HG03045 (cell line): ENCODE results near the gene FSTL4.
"Not testable (repeated sequence)": the region's sequence is repeated elsewhere in the genome, so short reads cannot be mapped to it uniquely, and the experiment has no call there.

Source experiments
- ATAC-seq: cut with Tn5 transposase; IDR thresholded peaks from one replicate; pipeline ENCODE4 v1.9.1; 2021; ENCODE audit warnings: mild to moderate bottlenecking, moderate library complexity; ENCODE audit not compliant: unreplicated experiment

The FSTL4 gene

DNA sequence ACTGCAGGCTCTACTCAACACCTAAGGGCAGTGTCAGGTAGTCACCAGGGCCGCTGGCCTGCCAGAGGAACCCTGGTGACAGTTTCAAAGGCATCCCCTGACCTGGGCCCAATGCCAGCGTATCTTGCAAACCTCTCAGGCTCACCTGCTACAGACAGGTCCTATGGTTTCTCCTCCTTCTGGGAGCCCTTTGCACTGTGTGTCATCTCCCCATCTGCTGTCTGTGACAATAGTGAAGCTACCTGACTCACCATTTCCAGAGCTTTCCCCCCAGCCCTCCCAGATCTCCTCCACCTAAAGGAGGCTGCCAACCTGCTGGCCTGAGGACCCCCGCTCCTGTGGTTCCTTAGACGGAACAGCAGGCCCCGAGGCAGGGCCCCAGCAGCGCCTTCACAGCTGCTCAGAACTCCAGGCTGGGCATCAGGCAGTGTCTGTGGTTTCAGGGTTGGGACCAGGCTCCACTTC lies 203.1 kb downstream of the FSTL4 start:
- ATAC-seq = no peak

DNA sequence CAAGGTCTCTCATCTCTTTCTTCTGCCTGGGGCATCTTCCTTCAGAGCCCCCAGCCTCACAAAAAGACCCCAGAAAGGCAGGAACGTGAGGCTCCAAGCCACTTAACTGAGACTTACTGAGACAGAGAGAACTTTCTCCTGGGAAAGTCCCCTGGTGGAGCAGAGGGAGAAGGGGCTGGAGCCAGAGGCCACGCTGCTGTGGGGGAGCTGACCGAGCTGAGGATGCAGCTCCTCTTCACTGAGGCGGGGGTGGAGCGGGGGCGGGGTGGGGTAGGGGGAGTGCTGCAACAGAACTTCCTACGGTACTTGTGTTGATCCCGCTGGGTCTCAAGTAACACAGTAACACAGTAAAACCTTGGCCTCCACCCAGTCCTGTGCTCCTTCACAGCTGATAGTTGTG lies 204.0 kb downstream of the FSTL4 start:
- ATAC-seq = no peak

DNA sequence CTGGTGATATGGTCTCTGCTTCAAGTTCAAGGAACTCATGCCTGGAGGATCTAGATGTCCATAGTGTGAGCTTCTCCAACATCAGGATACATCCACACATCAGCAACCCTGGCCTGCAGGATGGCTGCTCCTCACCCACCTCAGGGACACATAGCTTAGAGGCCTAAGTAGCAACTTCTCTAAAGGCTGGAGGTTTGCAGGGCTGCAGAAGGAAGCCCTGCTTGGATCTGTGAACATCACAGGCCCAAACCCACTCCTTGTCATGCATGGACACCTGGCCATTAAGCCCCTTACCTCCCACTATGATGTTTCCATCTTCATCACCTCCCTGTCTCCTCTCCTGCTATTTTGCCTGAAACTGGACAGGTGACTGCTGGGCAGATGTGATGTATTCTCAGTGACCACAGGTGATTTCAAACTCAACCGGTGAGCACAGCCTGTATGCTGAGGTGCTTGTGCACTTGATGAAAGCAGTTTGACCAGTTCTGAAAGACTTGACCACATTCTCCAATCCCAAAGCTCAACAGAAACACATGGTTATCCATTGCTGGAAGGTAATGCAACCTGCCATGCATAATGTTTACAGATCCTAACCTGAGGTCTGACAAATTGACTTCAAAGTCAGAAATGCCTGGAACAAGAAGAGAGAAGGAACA lies 205.2 kb downstream of the FSTL4 start:
- no peak for ATAC-seq

DNA sequence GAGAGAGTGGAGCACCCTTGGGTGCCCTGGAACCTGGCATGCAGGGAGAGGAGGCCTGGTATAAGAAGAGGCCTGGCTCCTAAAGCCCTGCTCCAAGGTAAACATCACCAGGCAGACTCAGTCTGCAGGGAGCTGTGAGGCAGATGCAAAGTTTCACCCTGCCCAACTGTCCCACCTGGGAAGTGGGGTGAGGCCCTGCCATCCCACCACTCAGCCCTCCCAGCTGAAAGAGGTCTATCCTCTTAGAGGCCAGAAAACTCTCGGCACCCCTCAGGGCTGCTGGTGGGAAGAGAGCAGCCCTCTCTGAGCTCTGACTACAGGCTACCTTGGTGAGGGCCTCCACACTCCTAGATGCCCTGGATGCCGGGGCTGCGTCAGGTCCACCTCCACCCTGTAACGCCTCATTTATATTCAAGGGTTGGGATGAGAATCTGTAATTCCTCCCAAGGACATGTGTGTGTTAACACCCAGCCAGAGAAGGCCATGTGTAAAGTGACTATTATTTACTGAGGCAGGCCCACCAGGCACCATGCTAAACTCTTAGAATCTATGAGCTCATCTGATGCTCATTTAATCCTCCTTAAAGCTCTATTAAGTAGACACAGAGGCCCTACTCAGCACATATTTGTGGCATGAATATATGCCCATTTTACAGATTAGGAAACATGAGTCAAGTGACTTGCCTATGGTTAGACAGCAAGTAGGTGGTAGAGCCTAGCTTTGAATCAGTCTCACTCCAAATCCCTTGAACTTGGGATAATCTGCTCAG lies 205.9 kb downstream of the FSTL4 start:
- ATAC-seq = no peak

DNA sequence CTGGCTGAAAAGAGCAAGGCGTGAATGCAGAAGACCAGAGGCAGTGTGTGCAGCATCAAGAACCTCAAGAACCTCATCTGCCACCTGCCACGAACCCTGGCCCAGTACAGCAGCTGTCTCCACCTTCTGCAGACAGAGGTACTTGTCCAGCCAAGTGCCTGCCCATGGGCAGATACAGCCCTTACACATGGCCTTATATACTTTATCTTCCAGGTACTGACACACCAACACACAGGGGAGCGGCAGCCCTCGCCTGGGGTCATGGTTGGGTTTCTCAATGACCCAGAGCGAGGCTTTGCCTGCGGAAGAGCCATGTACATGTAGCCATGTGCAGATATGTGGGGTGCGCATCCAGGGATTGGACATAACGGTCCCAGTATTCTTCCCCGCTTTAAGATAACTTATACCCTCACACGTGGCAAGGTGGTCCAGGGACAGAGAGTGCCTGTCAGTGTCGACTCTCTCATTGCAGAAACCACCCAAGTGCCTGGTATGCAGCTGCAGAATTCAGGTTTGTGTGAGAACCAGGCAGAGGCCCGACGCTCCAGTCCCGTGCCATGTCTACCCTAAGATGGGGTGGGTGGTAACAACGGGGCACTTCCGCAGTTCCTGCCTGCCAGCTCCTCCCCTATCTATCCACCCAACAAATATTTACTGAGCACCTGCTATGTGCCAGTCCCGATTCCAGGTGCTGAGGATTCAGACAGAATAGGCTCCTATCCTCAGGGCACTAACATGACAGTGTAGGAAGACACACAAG lies 206.9 kb downstream of the FSTL4 start:
- ATAC-seq = no peak

DNA sequence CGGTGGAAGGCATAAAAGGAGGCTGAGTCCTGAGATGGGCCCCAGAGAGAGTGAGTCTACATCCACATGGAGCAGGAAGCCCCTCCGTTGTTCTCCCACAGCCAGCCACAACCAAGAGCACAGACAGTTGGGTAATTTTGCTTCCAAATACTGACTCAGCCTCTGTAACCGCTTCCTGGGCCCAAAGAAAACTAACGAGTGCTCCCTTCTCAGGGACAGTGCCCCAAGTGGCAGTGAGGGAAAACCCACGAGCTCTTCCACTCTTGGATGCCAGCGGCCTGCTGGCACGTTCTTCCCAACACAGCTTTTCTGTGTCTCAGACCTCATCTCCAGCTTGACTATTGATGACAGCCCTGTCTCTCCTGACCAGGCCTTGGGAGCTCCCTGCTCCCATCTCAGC lies 207.6 kb downstream of the FSTL4 start:
- ATAC-seq = no peak

DNA sequence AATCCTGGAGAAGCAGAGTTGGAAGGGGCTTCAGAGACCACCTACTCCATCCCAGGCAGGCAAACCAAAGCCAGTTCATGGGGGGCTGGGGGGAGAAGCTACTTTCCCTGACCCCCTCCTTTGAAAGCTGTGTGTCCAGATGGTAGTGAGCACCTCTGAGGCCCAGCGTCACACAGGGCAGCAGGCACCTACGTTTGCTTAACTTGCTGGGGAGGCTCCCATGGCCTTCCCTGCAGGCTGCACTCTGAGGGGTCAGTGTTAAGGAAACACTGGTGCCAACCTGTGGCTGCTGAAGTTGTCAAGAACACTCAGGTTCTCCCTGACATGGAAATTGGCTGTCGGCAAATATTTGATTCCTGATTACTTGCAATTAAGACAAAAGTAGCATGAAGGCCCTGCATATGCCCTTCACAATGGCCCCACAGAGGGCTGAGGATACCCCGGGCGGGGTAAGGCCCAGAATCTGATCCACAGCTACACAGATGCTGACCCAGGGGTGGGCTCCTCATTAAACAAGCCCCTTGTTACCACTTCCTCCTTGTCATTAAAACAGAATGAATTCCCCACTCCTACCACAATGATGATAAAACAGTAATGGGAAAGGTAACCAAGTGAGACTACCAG lies 208.5 kb downstream of the FSTL4 start:
- ATAC-seq = no peak

DNA sequence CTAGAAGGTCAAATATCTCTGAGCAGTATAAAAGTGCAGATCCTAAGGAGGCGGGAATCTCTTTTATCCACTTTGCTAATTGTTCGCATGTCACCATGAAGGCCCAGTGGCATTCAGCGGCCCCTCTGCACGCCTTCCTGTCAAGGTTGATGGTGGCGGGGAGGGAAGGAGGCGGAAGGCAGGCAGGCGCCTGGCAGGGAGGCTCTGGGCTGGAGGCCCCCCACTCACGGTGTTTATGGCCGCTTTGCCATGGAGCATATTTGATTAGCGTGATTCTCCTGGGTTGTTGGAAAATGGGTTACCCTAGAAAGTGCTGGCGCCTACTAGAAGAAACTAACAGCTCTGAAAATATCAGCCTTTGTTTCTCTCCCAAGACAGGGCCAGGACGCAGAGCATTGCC lies 209.6 kb downstream of the FSTL4 start:
- no peak for ATAC-seq

DNA sequence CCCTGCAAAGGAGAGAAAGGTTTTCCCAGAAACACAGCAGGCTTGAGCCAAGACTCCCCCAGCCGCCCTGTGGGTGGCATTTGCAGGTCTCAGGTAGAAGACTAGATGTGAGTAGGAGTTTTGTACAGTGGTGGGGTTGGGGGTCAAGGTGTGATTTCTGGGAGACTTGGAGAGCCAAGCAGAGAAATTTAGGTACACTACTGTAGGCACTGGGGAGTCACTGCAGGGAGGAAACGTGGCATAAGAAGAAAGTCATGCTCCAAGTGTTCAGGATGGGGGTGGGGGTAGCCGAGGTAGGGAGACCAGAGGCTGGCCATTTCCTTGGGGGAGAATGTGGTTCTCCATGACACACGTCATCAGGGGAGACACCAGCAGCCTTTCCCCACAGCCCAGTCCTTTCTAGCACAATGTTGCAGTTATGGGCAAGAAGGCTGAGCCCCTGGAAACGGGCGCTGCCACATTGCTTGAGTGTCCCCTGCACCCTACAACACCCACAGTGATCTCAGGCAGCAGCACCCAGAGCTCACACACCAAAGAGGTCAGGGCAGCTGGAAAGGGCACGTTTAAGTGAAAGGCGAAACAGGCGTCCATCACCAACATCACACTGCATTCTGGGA lies 210.5 kb downstream of the FSTL4 start:
- ATAC-seq = no peak

DNA sequence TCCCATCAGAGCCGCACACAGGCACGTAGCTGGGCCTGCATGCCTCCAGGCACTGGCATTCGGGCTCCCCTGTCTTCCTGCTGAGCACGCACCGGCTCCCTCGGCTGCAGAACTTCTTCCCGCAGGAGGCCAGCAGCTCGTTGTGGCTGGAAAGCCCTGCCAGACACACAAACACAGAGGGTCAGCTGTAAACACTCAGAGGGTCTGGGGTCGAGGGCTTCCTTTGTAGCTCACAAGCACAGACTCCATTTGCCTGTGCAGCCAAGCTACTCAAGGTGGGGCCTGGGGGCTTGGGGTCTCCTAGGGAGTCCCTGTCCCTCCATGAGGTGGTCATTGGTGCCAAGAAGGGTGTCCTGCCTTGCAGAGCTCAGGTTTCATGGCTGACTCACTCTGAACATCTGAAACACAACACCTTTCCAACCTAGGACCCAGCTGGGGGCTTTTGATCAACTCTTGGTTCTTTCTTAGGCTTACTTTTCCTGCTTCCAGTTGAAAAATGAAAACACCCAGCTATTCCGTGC lies 211.4 kb downstream of the FSTL4 start:
- no peak for ATAC-seq

DNA sequence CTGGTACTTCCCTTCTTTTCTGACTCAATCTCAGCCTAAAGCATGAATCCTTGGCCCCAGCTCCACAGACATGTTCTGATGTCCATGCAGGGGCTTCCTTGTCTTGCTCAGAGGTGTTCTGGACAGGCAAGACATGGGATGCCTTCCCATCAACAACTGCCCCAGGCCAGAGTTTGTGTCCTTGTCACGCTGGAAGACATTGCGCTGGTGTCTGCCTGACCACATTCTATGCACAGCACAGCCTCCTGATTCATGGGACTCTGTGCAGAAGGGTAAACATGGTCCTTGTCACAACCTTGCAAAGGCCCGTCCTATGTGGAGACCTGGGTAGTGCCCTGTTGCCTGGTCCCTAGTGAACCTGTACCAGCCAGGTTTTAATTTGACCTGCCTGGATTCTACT lies 212.2 kb downstream of the FSTL4 start:
- no peak for ATAC-seq

DNA sequence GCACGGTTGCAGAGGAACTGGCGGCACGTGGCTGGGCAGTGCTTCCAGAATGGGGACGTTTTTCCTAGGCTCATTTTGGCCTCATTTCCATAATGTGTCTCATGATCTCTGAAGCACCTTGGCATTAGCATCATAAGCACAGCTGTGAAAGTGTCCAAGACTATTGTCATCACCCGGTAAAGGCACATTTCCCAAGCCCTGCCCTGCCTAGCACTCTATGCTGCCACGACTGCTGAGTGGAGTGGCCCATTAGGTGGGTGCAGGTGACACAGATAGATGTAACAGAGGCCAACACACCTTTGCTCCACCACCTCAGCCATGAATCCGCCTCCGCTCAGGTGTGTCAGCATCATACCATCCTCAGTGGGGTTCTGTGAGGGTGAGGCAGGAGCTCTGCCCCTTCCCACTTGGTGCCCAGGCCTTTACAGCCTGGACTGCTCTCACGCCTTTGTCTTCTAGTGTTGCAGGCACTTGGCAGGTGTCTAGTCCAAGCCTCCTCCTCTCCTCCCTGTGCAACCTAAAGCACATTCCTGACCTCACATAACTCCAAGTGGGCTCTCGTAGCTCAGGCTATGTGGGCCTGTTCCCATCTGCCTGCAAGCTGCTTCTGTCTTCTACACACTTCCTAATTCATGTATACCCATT lies 213.0 kb downstream of the FSTL4 start:
- no peak for ATAC-seq

DNA sequence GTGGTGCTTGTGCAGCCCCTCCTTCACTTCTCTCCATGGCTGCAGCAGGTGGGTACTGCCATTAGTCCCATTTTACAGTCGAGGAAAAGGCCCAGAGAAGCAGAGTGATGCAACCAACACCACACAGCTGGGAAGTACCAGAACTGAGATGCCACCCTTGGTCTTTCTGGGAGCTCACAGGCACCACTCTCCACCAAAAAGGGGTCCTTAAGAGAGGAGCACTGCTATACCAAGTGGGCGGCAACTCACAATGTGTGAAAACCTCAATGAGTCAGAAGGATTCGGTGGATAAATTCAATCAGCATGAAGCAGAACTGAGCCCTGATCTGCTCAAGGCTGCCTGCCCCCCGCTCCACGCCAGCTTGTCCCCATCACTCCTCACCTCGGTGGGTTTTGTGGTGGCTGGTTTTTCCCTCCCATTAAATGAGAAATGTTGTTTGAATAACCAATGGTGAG lies 213.7 kb downstream of the FSTL4 start:
- no peak for ATAC-seq

DNA sequence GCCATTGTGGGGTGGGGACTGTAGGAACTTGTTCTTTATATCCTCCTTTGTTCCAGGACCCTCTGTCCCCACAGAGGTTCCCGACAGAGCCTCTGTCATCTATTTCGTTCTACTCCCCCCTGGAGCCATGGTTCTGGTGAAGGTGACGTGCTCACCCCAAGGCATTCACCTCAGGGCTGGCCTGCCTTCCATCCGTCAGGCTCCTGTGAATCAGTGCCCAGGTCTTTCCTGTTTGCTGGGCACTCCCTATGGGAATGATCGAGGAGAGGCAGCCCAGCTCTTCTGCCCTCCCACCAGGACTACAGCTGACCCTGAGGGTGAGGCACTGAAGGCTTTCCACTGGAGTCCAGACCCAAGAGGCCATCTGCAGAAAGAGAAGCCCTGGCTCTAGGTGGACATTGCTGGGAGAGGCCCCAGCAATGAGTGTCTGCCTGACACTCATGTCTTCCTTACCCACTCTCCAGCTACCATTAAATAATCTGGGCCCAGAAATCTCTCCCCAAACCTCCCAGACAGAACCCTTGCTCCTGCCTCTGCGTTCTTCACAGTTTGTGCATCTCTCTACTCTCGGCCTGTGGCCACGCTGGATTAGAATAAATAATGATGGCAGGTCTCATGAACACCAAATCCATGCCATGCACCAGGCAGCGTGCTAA lies 214.2 kb downstream of the FSTL4 start:
- no peak for ATAC-seq

DNA sequence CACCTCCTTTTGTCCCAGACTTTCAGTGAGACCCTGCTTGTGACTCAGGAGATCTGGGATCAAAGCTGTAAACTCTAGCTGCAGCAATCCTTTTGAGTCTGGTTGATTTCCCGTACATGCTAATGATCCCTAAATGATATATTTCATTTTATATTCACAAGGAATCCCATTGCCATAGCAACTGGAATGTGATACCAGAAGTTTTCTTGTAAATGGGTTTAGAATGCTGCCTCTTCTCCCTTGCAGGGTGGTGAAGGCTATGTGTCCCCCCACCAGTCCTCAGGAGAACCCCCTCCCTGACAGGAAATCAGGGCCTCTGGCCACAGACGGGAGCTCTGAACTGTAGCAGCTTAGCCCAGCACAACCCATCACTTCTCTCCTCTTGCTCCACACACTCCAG lies 215.0 kb downstream of the FSTL4 start:
- ATAC-seq = no peak

DNA sequence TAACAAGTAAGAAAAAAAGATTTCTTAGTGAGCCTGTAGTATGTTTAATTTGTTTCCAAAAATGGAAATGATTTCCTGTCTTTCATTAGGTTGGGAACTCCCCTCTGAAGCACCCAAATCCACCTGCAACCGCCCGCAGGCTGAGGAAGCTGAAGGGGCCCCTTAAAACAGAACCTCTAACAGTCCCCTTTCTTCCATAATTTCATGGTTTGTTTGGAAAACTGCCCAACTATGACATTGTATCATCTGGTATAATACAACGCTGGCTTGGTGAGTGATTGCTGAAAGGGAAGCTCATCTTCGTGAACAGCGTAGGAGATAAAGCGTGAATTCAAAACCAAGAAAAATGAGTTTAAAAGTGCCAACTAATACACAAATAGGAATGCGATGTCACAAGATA lies 215.5 kb downstream of the FSTL4 start:
- ATAC-seq = no peak

DNA sequence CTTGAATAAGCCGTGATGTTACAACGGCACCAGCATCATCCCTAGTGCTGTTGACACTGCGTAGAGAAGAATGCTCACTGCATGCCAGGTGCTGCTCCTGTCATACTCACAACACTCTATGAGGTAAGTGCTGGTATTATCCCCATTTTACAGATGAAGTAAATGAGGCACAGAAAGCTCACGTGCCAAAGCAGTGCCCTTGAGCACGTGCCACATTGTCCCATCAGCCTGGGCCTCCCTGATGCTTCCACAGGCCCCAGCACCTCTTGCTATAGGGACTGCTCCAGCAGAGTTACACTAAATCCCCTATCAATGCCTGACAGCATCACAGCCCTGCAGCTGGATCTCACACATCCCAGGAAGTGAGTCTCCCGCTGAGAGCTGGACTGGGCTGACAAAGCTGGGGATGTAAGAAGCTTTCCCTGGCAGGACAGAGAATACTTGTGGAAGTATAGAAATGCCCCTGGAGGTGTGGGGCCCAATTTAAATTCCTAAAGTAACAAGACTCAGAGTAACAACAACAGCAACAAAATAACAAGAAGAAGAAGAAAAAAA lies 216.1 kb downstream of the FSTL4 start:
- no peak for ATAC-seq

DNA sequence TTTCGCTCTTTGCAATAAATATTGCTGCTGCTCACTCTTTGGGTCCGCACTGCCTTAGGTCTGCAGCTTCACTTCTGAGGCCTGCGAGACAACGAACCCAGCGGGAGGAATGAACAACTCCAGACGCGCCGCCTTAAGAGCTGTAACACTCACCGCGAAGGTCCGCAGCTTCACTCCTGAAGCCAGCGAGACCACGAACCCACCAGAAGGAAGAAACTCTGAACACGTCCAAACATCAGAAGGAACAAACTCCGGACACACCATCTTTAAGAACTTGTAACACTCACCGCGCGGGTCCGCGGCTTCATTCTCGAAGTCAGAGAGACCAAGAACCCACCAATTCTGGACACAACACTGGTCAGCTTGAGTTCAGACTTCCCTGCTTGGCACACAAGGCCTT lies 217.1 kb downstream of the FSTL4 start:
- not testable (repeated sequence) for ATAC-seq

DNA sequence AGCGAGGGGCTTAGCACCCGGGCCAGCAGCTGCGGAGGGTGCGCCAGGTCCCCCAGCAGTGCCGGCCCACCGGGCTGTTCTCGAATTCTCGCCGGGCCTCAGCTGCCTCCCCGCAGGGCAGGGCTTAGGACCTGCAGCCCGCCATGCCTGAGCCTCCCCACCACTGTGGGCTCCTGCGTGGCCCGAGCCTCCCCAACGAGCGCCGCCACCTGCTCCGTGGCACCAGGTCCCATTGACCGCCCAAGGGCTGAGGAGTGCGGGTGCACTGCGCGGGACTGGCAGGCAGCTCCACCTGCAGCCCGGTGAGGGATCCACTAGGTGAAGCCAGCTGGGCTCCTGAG lies 217.9 kb downstream of the FSTL4 start:
- ATAC-seq = not testable (repeated sequence)
